Transverse colon (tissue), 4 donors: Measurements from ENCODE around the gene ARHGAP24. TPM values are rescaled to one million over a fixed set of nuclear protein-coding genes. Genes with fewer than 3 reads are reported as not detected.

Experiments
- DNase-seq: peaks from one replicate; pipeline ENCODE4 v3.0.0-alpha.2; 2019
- H3K27ac ChIP-seq, 4 donors: fragments of 200-600 bp; sonication (generic); 2 replicates each; pipeline ENCODE4 v1.5.1; 2016 to 2018; ENCODE audit warnings: inconsistent platforms in 4 of 4
- H3K27me3 ChIP-seq: fragments of 200-600 bp; sonication (generic); 2 replicates; pipeline ENCODE4 v1.5.1; 2017; ENCODE audit warnings: inconsistent platforms
- H3K36me3 ChIP-seq, 4 donors: fragments of 200-600 bp; sonication (generic); 2 replicates each; pipeline ENCODE4 v1.5.1; 2017 to 2019; ENCODE audit warnings: inconsistent platforms in 4 of 4
- H3K4me1 ChIP-seq, 4 donors: fragments of 200-600 bp; sonication (generic); 2 replicates each; pipeline ENCODE4 v1.5.1; 2017 to 2020; ENCODE audit warnings: inconsistent platforms in 4 of 4
- H3K4me3 ChIP-seq, 4 donors: fragments of 200-600 bp; sonication (generic); 1 replicate in 1 of 4; 2 replicates in 3 of 4; pipeline versions ENCODE4 v1.5.1 to v1.6.1; 2017 to 2019; ENCODE audit warnings: inconsistent platforms in 4 of 4
- H3K9me3 ChIP-seq, 2 donors: fragments of 200-600 bp; sonication (generic); 2 replicates each; pipeline ENCODE4 v1.5.1; 2017 to 2019; ENCODE audit warnings: inconsistent platforms in 2 of 2
- CTCF ChIP-seq, 5 experiments: fragments of 200-600 bp in 3 of 5; fragments of 450-650 bp in 2 of 5; sonication (generic) in 3 of 5; IDR thresholded peaks; 1 replicate in 2 of 5; 2 replicates in 3 of 5; pipeline ENCODE4 v1.5.1; 2016 to 2017; ENCODE audit warnings: antibody characterized with exemption in 5 of 5, inconsistent platforms in 3 of 5, mild to moderate bottlenecking in 2 of 5, moderate library complexity in 1 of 5
- EP300 ChIP-seq: sonication (generic); formaldehyde crosslinking; IDR thresholded peaks from one replicate; pipeline ENCODE4 v1.6.1; 2017; ENCODE audit warnings: antibody characterized with exemption, low read depth
- POLR2A ChIP-seq: fragments of 450-650 bp; IDR thresholded peaks from one replicate; pipeline ENCODE4 v1.6.1; 2016; ENCODE audit warnings: antibody characterized with exemption, mild to moderate bottlenecking, moderate library complexity
- POLR2AphosphoS5 ChIP-seq, 3 donors: sonication (generic); formaldehyde crosslinking; IDR thresholded peaks; one replicate each; pipeline ENCODE4 v1.6.1; 2016; ENCODE audit warnings: antibody characterized with exemption in 3 of 3
- WGBS, 2 donors: methylation state at CpG; one replicate each; pipeline ENCODE4 v1.1.5; 2018; ENCODE audit warnings: low coverage in 1 of 2; 5-methylcytosine and 5-hydroxymethylcytosine counted together
- in situ Hi-C, 4 donors: fragments of 200-750 bp; cut with MboI; loops; one replicate each; pipeline versions ENCODE4 v1.15.0 to v1.15.1; 2017; ENCODE audit warnings: low sequenced_read_pairs in 3 of 4, low pct_ligation_motif_present in 1 of 4, low pct_unique_long_range_greater_than_20kb in 1 of 4
- intact Hi-C: fragments of 100-400 bp; cut with DNase I; formaldehyde crosslinking; loops from one replicate; pipeline ENCODE4 v1.15.1; 2023; ENCODE audit warnings: low total_unique reads
- total RNA-seq, 4 donors: library from RNA; depleted of rRNA; stranded (reverse); fragments of >200 nt; gene quantifications; one replicate each; pipeline ENCODE4 v1.1.0, GENCODE V29; 2016

The ARHGAP24 gene
- total RNA-seq, 4 donors from 2014 or later, result 4.2 to 32.0 (median 12.6) TPM

GRCh38 chr4:85569730-85570299 lies 94.9 kb downstream of the ARHGAP24 start:
- Histone ChIP-seq H3K27ac (no peak overlapping the region), H3K9me3 (no peaks in the 10 kb centered on the region), H3K4me1 (no peaks in the 10 kb centered on the region), H3K4me3 (no peak overlapping the region), H3K27me3 (no peaks in the 10 kb centered on the region), H3K36me3 (no peaks in the 10 kb centered on the region)
- intact Hi-C loops (no loop called here), in situ Hi-C loops (no loop called here)
- WGBS, 2 donors, result 70 to 80% methylated on average over 2 of the region's 2 CpGs
- TF ChIP-seq POLR2A (no peak), POLR2AphosphoS5 (IDR thresholded peaks at IDR 0.05) (no peak), CTCF (IDR thresholded peaks at IDR 0.05) (no peak), EP300 (no peak)
- no peak for DNase-seq

GRCh38 chr4:85570388-85570787 lies 95.4 kb downstream of the ARHGAP24 start:
- H3K36me3 ChIP-seq, result no peaks in the 10 kb centered on the region
- no peaks in the 10 kb centered on the region for H3K4me1 ChIP-seq
- WGBS, 2 donors, result 85 to 90% methylated on average over 2 to 3 of the region's 3 CpGs
- DNase-seq, result no peak
- no peaks in the 10 kb centered on the region for H3K9me3 ChIP-seq
- TF ChIP-seq CTCF (IDR thresholded peaks at IDR 0.05) (no peak), POLR2AphosphoS5 (IDR thresholded peaks at IDR 0.05) (no peak), POLR2A (no peak), EP300 (no peak)
- no peaks in the 10 kb centered on the region for H3K27me3 ChIP-seq
- H3K4me3 ChIP-seq, result no peak overlapping the region
- intact Hi-C loops, result no loop called here
- in situ Hi-C loops, result no loop called here
- H3K27ac ChIP-seq, result no peak overlapping the region

GRCh38 chr4:85571008-85571407 lies 96.1 kb downstream of the ARHGAP24 start:
- Histone ChIP-seq H3K27ac (no peak overlapping the region), H3K36me3 (no peaks in the 10 kb centered on the region), H3K27me3 (no peaks in the 10 kb centered on the region), H3K4me1 (no peaks in the 10 kb centered on the region), H3K9me3 (no peaks in the 10 kb centered on the region), H3K4me3 (no peak overlapping the region)
- intact Hi-C loops (no loop called here), in situ Hi-C loops (no loop called here)
- no peak for TF ChIP-seq POLR2AphosphoS5 (IDR thresholded peaks at IDR 0.05)
- TF ChIP-seq EP300, result no peak
- no peak for DNase-seq

- no peaks in the 10 kb centered on the region for H3K4me1 ChIP-seq
- intact Hi-C loops (no loop called here), in situ Hi-C loops (no loop called here)
- H3K4me3 ChIP-seq, result no peak overlapping the region
- no peaks in the 10 kb centered on the region for H3K36me3 ChIP-seq
- H3K9me3 ChIP-seq, result no peaks in the 10 kb centered on the region
- H3K27me3 ChIP-seq, result no peaks in the 10 kb centered on the region
- no peak for DNase-seq
- no peak for TF ChIP-seq POLR2A
- no peak for TF ChIP-seq EP300
- no peak for TF ChIP-seq POLR2AphosphoS5 (IDR thresholded peaks at IDR 0.05)
- TF ChIP-seq CTCF (IDR thresholded peaks at IDR 0.05), result no peak
- WGBS, 2 donors, result 91 to 100% methylated on average over 1 of the region's 1 CpG
- H3K27ac ChIP-seq, result no peak overlapping the region
Observed at GRCh38 chr4:85573270-85573669, 98.3 kb downstream of the ARHGAP24 start.

- no peaks in the 10 kb centered on the region for H3K27me3 ChIP-seq
- TF ChIP-seq CTCF (IDR thresholded peaks at IDR 0.05) (no peak), POLR2A (no peak), EP300 (no peak), POLR2AphosphoS5 (IDR thresholded peaks at IDR 0.05) (no peak)
- H3K36me3 ChIP-seq, result no peaks in the 10 kb centered on the region
- 53 to 88% methylated on average over 3 to 4 of the region's 4 CpGs for WGBS, 2 donors
- intact Hi-C loops (no loop called here), in situ Hi-C loops (no loop called here)
- H3K9me3 ChIP-seq, result no peaks in the 10 kb centered on the region
- no peaks in the 10 kb centered on the region for H3K4me1 ChIP-seq
- no peak for DNase-seq
- no peak overlapping the region for H3K4me3 ChIP-seq
- no peak overlapping the region for H3K27ac ChIP-seq
Observed at GRCh38 chr4:85577307-85577706, 102.4 kb downstream of the ARHGAP24 start.
